Cardiac fibroblast (primary cell): ENCODE measurements around the gene CHRM4.

Source experiments
- DNase-seq, 2 donors: peaks; one replicate each; pipeline versions ENCODE4 v3.0.0 to v3.0.0-alpha.2; 2010; ENCODE audit warnings: low read depth in 2 of 2
- H3K4me3 ChIP-seq, 2 donors: replicated peaks in 1 of 2; 1 replicate in 1 of 2; 2 replicates in 1 of 2; pipeline ENCODE4 v1.5.1; 2011; ENCODE audit warnings: low read depth in 2 of 2, low read length in 2 of 2, mild to moderate bottlenecking in 2 of 2, moderate library complexity in 1 of 2
- TF ChIP-seq, protein P1 (sequence below): IDR thresholded peaks from one replicate; pipeline ENCODE4 v1.5.1; 2011; ENCODE audit warnings: low read depth, mild to moderate bottlenecking, low read length, inconsistent platforms

CHRM4 gene

DNA sequence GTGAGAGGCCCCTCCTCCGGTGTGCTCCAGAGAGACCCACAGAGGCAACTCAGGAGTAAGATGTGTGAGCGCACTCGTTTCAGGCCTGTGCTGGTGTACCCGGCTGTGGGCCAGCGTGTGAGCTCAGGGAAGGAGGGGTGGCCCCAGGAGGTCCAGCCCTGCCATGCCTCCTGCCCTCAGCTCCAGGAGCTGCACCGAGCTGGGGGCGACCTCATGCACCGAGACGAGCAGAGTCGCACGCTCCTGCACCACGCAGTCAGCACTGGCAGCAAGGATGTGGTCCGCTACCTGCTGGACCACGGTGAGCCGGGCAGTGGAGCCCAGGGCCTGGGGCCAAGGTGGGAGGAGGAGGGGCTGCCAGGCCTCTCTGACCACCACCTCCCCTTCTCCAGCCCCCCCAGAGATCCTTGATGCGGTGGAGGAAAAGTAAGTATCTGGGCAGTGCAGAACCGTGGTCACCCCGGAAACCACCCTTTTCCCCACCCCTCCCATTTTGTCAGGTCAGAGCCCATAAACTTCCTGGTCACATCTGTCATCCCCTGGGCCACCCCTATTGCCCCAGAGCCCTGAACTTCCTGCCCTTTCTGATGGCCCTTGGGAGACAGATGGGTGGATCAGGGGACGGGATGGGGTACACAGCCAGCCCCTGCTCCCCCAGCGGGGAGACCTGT lies 12.6 kb downstream of the CHRM4 start:
- no peak for DNase-seq
- no peak overlapping the region for H3K4me3 ChIP-seq
- TF ChIP-seq, protein P1, sequence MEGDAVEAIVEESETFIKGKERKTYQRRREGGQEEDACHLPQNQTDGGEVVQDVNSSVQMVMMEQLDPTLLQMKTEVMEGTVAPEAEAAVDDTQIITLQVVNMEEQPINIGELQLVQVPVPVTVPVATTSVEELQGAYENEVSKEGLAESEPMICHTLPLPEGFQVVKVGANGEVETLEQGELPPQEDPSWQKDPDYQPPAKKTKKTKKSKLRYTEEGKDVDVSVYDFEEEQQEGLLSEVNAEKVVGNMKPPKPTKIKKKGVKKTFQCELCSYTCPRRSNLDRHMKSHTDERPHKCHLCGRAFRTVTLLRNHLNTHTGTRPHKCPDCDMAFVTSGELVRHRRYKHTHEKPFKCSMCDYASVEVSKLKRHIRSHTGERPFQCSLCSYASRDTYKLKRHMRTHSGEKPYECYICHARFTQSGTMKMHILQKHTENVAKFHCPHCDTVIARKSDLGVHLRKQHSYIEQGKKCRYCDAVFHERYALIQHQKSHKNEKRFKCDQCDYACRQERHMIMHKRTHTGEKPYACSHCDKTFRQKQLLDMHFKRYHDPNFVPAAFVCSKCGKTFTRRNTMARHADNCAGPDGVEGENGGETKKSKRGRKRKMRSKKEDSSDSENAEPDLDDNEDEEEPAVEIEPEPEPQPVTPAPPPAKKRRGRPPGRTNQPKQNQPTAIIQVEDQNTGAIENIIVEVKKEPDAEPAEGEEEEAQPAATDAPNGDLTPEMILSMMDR, result no peak

DNA sequence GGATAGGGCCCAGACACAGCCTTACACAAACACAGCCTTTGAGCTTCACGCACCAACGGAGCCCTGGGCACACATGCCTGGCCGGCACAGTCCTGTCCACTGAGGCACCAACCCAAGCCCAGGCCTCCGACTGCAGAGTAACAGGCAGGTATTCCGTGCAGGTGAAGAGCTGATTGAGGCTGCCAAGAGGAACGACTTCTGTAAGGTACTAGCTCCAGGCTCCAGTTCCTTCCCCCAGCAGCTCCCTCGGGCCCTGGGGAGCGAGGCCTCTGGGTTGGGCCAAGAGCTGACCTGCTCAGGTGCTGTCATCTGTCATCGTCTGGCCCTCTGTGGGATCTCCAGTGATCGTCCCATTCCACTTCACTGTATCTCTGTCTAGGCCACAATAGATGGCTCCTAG lies 13.3 kb downstream of the CHRM4 start:
- no peak for DNase-seq
- H3K4me3 ChIP-seq, result no peak overlapping the region
- TF ChIP-seq, protein P1, result no peak

DNA sequence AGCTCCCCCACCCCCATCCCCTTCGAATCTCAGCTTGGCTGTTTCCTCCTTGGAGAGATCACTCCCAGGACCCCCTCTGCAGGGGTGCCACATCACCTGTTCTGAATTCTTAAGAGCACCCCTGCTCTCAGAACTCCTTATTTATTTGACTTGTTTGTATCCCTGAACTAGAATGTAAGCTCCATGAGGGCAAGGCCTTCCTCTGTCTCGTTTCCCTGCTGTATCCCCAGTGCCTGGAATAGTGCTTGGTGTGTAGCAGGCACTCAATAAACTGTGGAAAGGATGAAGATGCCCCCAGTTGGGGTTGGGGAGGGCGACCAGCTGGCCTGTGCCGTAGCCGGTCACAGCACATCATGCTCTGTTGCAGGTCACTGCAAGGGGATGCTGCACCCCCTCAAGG lies 13.7 kb downstream of the CHRM4 start:
- DNase-seq, result no peak
- TF ChIP-seq, protein P1, result no peak
- no peak overlapping the region for H3K4me3 ChIP-seq

DNA sequence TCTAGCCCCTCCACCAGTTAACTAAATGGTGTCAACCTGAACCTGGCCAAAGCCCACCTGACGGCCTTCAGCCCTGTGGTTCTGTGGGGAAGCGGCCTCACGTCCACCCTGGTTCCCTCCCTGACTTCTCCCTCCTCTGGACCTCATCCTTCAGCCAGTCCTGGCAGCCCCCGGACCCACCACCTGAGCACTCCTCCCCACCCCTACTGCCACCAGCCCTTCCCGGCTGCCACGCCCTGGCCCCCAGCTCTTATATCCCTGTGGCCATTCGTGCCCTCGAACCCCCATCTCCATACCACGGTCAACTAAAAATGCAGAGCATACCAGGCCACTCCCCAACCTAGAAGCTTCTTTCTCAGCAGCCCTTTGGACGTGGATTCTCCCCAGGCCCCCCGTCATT lies 14.3 kb downstream of the CHRM4 start:
- H3K4me3 ChIP-seq, result no peak overlapping the region
- TF ChIP-seq, protein P1, result no peak
- no peak for DNase-seq

DNA sequence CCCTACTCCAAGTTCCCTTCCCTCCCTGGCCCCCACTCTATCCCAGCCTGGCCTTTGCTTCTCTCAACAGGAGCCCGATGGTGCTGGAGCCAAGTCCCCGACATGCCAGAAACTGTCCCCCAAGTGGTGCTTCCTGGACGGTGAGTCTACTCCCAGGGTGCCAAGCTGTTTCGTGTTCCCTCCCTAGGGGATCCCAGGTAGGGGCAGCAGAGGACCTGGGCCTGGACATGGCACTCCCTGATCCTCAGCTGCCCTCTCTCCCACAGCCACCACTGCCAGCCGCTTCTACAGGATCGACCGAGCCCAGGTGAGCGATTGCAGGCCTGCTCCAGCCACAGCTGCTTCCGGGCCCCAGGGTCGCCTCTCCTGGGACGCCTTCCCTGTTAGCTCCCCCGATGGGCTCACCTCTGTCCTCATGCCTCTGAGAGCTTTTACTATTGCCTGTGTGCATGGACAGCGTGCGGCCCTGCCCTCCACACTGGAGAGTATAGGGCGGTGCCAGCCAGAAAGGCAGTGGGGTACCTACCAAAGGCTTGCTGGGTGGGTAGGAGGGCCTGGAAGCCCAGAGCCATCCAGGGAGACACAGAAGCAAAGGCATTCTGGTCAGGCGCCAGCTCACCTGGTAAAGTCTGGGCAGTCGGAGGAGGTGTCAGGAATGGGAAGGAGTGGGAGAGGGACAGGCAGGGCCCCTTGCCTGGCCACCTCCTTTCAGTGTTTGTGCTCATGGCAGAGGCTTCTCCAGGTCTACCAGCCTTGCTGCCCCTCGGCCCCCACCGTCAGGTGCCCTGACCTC lies 15.1 kb downstream of the CHRM4 start:
- no peak for DNase-seq
- TF ChIP-seq, protein P1, result no peak
- no peak overlapping the region for H3K4me3 ChIP-seq

DNA sequence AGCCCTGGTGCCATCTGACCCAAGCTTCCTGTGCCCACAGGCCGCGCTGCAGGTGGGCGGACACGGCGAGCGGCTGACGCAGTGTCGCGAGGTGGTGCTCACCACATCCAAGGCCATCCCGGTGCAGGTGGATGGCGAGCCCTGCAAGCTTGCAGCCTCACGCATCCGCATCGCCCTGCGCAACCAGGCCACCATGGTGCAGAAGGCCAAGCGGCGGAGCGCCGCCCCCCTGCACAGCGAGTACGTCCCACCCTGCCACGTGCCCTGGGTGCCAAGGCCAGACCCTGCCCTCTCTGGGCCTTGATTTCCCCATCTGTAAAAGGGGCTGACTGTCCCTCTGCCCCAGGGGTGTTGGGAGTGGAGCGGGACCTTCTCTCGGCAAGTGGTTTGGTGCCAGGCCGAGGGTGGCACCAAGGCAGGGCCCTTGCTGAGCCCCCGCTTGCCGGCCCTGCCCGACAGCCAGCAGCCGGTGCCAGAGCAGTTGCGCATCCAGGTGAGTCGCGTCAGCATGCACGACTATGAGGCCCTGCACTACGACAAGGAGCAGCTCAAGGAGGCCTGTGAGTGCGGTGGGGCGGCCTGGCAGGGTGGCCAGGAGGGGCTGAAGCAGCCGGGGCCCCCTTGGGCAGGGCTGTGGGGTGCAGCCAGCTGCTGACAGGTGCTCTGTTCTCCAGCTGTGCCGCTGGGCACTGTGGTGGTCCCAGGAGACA lies 16.0 kb downstream of the CHRM4 start:
- H3K4me3 ChIP-seq, result no peak overlapping the region
- no peak for DNase-seq
- TF ChIP-seq, protein P1, result no peak
